ENCODE measurements around the gene AURKAIP1.

AURKAIP1 gene

GRCh38 chr1:1359664-1360468, 15.1 kb downstream of the AURKAIP1 start:
- no peak for DNase-seq

- DNase-seq = no peak
These were observed 15.7 kb downstream of the AURKAIP1 start for GRCh38 chr1:1359308-1359663.

- DNase-seq = no peak
These were observed 16.4 kb downstream of the AURKAIP1 start, which contains the start of gene MXRA8 for GRCh38 chr1:1358433-1359271. MXRA8 (minus strand) TSS chr1:1358555; CDS start chr1:1358504, 51 bp downstream.

- no peak for DNase-seq
These were observed 17.1 kb downstream of the AURKAIP1 start for GRCh38 chr1:1357871-1358432.

- no peak for DNase-seq
These were observed 18.1 kb downstream of the AURKAIP1 start for GRCh38 chr1:1356796-1357401.

- DNase-seq = no peak
These were observed 18.7 kb downstream of the AURKAIP1 start for GRCh38 chr1:1356166-1356795.

- DNase-seq = no peak
These were observed 19.6 kb downstream of the AURKAIP1 start for GRCh38 chr1:1355416-1355815.

- no peak for DNase-seq
These were observed 20.4 kb downstream of the AURKAIP1 start for GRCh38 chr1:1354271-1355247.

- DNase-seq = no peak
These were observed 21.4 kb downstream of the AURKAIP1 start for GRCh38 chr1:1353389-1354151.

GRCh38 chr1:1352786-1353388, 22.1 kb downstream of the AURKAIP1 start:
- DNase-seq = no peak

GRCh38 chr1:1351511-1352427, 23.2 kb downstream of the AURKAIP1 start:
- no peak for DNase-seq

- DNase-seq = peak; percentile 32
These were observed 25.6 kb downstream of the AURKAIP1 start, which contains the start of gene DVL1 for GRCh38 chr1:1349256-1350012. DVL1 (minus strand) TSS chr1:1349418; CDS start chr1:1349065, 353 bp downstream.

GRCh38 chr1:1348420-1349255, 26.4 kb downstream of the AURKAIP1 start:
- no peak for DNase-seq

- DNase-seq = no peak
These were observed 27.2 kb downstream of the AURKAIP1 start for GRCh38 chr1:1347663-1348419.

- no peak for DNase-seq
These were observed 27.9 kb downstream of the AURKAIP1 start for GRCh38 chr1:1347026-1347595.

GRCh38 chr1:1346501-1346890, 28.5 kb downstream of the AURKAIP1 start:
- DNase-seq = no peak
